T-cell (primary cell): ENCODE results near the gene CADM1. TPM values are rescaled to one million over a fixed set of nuclear protein-coding genes. Genes with fewer than 3 reads are reported as not detected.
"Not testable (repeated sequence)": the region's sequence is repeated elsewhere in the genome, so short reads cannot be mapped to it uniquely, and the experiment has no call there.

Experiments used
- ATAC-seq, 4 experiments: fragments of 200-7000 bp in 3 of 4; fragments of 150-1000 bp in 1 of 4; cut with Tn5 transposase; replicated peaks in 1 of 4; 1 replicate in 3 of 4; 2 replicates in 1 of 4; pipeline ENCODE4 v1.10.0; 2021; ENCODE audit warnings: moderate library complexity in 3 of 4, mild to moderate bottlenecking in 2 of 4, moderate number of reproducible peaks in 1 of 4
- CTCF ChIA-PET, 2 donors: fragments of 300-600 bp; sonication (Branson Sonifier 250); formaldehyde crosslinking; loops; one replicate each; lab custom pipeline; 2022; ENCODE audit warnings: antibody characterized with exemption in 2 of 2; lab: Charles Lee
- POLR2A ChIA-PET, 2 donors: fragments of 300-600 bp; sonication (Branson Sonifier 250); formaldehyde crosslinking; loops; one replicate each; lab custom pipeline; 2022; ENCODE audit warnings: antibody characterized with exemption in 2 of 2; lab: Charles Lee
- DNase-seq, 35 experiments: peaks; one replicate each; pipeline versions ENCODE4 v3.0.0 to v3.0.0-alpha.2; 2013 to 2023
- H3K27ac ChIP-seq: one replicate; pipeline ENCODE4 v1.5.1; 2013; ENCODE audit warnings: low read length
- H3K27me3 ChIP-seq, 2 experiments: replicated peaks in 1 of 2; 1 replicate in 1 of 2; 2 replicates in 1 of 2; pipeline versions ENCODE4 v1.6.1 to v1.7.0; 2013; ENCODE audit warnings: low read length in 1 of 2, mixed read lengths in 1 of 2; ENCODE audit not compliant: control insufficient read depth in 2 of 2, insufficient read depth in 2 of 2; ENCODE audit errors: extremely low read depth in 1 of 2
- H3K36me3 ChIP-seq, 2 donors: 1 replicate in 1 of 2; 2 replicates in 1 of 2; pipeline versions ENCODE4 v1.6.1 to v1.7.0; 2013; ENCODE audit warnings: low read length in 1 of 2; ENCODE audit not compliant: control insufficient read depth in 2 of 2, insufficient read depth in 1 of 2; ENCODE audit errors: extremely low read depth in 1 of 2
- H3K4me1 ChIP-seq, 2 experiments: 1 replicate in 1 of 2; 2 replicates in 1 of 2; pipeline versions ENCODE4 v1.6.1 to v1.7.0; 2013; ENCODE audit warnings: low read length in 2 of 2, mixed read lengths in 1 of 2; ENCODE audit not compliant: insufficient read depth in 2 of 2, control insufficient read depth in 1 of 2; ENCODE audit errors: extremely low read depth in 1 of 2
- H3K4me3 ChIP-seq, 2 donors: 1 replicate in 1 of 2; 2 replicates in 1 of 2; pipeline versions ENCODE4 v1.5.1 to v1.7.0; 2013; ENCODE audit warnings: mild to moderate bottlenecking in 2 of 2, low read length in 1 of 2, moderate library complexity in 1 of 2; ENCODE audit not compliant: control insufficient read depth in 1 of 2; ENCODE audit errors: extremely low read depth in 1 of 2
- H3K9me3 ChIP-seq: 2 replicates; pipeline ENCODE4 v1.7.0; 2013
- H3K27ac Mint-ChIP-seq, 2 donors: one replicate each; pipeline ENCODE4 v1.8.0; 2020 to 2021; ENCODE audit warnings: mild to moderate bottlenecking in 2 of 2, mixed read lengths in 2 of 2
- H3K27me3 Mint-ChIP-seq, 2 donors: one replicate each; pipeline ENCODE4 v1.8.0; 2021 to 2022; ENCODE audit warnings: mixed read lengths in 2 of 2
- H3K36me3 Mint-ChIP-seq: one replicate; pipeline ENCODE4 v1.8.0; 2021; ENCODE audit warnings: mixed read lengths
- H3K4me1 Mint-ChIP-seq, 3 donors: one replicate each; pipeline ENCODE4 v1.8.0; 2020 to 2022; ENCODE audit warnings: mixed read lengths in 3 of 3, mild to moderate bottlenecking in 1 of 3
- H3K4me3 Mint-ChIP-seq, 3 donors: one replicate each; pipeline ENCODE4 v1.8.0; 2020 to 2022; ENCODE audit warnings: mild to moderate bottlenecking in 3 of 3, mixed read lengths in 3 of 3, moderate library complexity in 3 of 3
- H3K9me3 Mint-ChIP-seq, 3 donors: one replicate each; pipeline ENCODE4 v1.8.0; 2020 to 2022; ENCODE audit warnings: mixed read lengths in 3 of 3
- WGBS: methylation state at CpG from one replicate; pipeline ENCODE4 v1.1.5; 2013; ENCODE audit warnings: missing lambda C conversion rate; ENCODE audit not compliant: insufficient coverage; 5-methylcytosine and 5-hydroxymethylcytosine counted together
- total RNA-seq, 35 experiments: library from RNA in 6 of 35; stranded (reverse) in 6 of 35; fragments of 120-200 nt in 1 of 35; gene quantifications; one replicate each; pipeline versions ENCODE4 v1.2.1 to v1.2.4 and lab custom pipeline; 2013 to 2026

The CADM1 gene
- total RNA-seq, 5 donors from 2014 or later (not counting 1 experiment from before 2014, with no cell fraction given), result 2.1 to 6.7 (median 3.1) TPM

DNA sequence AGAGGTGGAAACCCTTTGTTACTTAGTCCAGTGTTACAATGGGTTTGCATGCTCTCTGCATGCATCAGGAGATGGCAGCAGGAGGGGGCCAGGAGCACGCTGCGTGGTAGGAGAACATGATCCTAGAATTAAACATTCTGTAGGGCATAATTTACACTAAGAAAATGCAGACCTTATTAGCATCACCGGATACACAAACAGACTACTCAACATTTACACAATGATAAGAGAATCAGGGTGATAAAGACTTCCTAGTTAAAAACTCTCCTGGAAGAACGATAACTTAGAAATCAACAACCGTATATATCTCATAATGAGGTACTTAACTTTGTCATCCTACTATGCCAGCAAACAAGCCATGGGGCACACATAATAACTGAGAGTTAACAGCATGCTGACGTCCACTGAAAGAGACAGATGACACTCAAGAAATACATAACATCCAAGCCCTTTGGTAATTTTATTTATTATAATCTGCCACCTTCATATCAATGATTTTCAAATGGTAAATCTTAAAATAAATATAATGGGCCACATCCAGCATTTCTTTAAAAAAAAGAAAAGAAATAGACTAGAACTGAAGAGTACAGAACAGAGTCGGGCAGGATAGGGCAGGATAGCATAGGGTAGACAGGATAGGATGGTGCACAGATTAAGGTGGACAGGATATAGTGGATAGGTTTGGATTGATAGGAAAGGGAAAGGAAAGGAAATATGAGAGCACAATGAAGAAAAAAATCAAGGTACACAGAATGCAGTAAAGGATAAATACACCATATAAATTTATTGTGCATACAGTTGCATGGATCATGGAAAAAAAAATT lies 27.5 kb downstream of the CADM1 start:
- ChIA-PET POLR2A (no interaction called here), CTCF (no interaction called here)
- no peak overlapping the region for H3K4me3 ChIP-seq
- peaks cover 0 to 4% of the 10 kb centered on the region in 2 donors for H3K27me3 Mint-ChIP-seq
- H3K4me3 Mint-ChIP-seq, result no peak overlapping the region
- no peak overlapping the region for H3K27ac ChIP-seq
- H3K9me3 ChIP-seq, result no peaks in the 10 kb centered on the region
- H3K9me3 Mint-ChIP-seq, result peaks cover 0 to 6% (median 1%) of the 10 kb centered on the region in 3 donors
- H3K36me3 ChIP-seq, result no peaks in the 10 kb centered on the region
- no peaks in the 10 kb centered on the region for H3K36me3 Mint-ChIP-seq
- no peak overlapping the region for H3K27ac Mint-ChIP-seq
- ATAC-seq (no peak), DNase-seq (no peak)
- no peaks in the 10 kb centered on the region for H3K27me3 ChIP-seq
- 61% methylated on average over 2 of the region's 7 CpGs for WGBS
- no peaks in the 10 kb centered on the region for H3K4me1 ChIP-seq
- no peaks in the 10 kb centered on the region for H3K4me1 Mint-ChIP-seq

GRCh38 chr11:115475564-115475963 lies 28.7 kb downstream of the CADM1 start:
- peaks cover 0 to 7% of the 10 kb centered on the region in 2 donors for H3K27me3 Mint-ChIP-seq
- no peak overlapping the region for H3K27ac ChIP-seq
- no peak overlapping the region for H3K4me3 Mint-ChIP-seq
- no peaks in the 10 kb centered on the region for H3K27me3 ChIP-seq
- CTCF ChIA-PET, result no interaction called here
- no peak overlapping the region for H3K4me3 ChIP-seq
- ATAC-seq (no peak), DNase-seq (no peak)
- H3K4me1 ChIP-seq, result no peaks in the 10 kb centered on the region
- no peaks in the 10 kb centered on the region for H3K4me1 Mint-ChIP-seq
- peaks cover 0 to 9% (median 3%) of the 10 kb centered on the region in 3 donors for H3K9me3 Mint-ChIP-seq
- no peaks in the 10 kb centered on the region for H3K36me3 ChIP-seq
- no peaks in the 10 kb centered on the region for H3K36me3 Mint-ChIP-seq
- WGBS, result no CpG with 5 or more reads among the region's 4 CpGs
- POLR2A ChIA-PET, result no interaction called here
- H3K9me3 ChIP-seq, result no peaks in the 10 kb centered on the region
- no peak overlapping the region for H3K27ac Mint-ChIP-seq

- POLR2A ChIA-PET, result interaction anchor here in 1 of 2 donors (0.7 kb wide), 1 partner anchor 54 kb away, joined by 7 read pairs; no protein-coding TSS in a partner anchor
- H3K36me3 Mint-ChIP-seq, H3K4me3 Mint-ChIP-seq, CTCF ChIA-PET, H3K9me3 Mint-ChIP-seq, H3K27ac Mint-ChIP-seq, H3K27ac ChIP-seq, H3K27me3 ChIP-seq, H3K9me3 ChIP-seq, H3K27me3 Mint-ChIP-seq, H3K36me3 ChIP-seq, H3K4me1 ChIP-seq, DNase-seq, ATAC-seq, H3K4me1 Mint-ChIP-seq, H3K4me3 ChIP-seq: not testable (repeated sequence)
- WGBS, result no CpG with 5 or more reads among the region's 3 CpGs
These were observed 29.9 kb downstream of the CADM1 start for GRCh38 chr11:115474306-115474705.

DNA sequence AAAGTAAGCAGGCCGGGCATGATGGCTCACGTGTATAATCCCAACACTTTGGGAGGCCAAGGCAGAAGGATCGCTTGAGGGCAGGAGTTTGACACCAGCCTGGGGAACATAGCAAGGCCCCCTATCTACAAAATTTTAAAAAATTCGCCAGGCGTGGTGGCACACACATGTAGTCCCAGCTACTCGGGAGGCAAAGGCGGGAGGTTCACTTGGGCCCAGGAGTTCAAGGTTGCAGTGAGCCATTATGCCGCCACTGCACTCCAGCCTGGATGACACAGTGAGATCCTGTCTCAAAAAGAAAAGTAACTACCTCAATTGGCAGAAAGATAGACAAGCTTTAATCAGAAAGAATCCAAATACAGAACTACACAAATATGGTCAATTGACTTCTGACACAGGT lies 31.0 kb downstream of the CADM1 start:
- WGBS, result 93% methylated on average over 8 of the region's 8 CpGs

GRCh38 chr11:115471367-115471766 lies 32.8 kb downstream of the CADM1 start:
- no peaks in the 10 kb centered on the region for H3K9me3 ChIP-seq
- H3K9me3 Mint-ChIP-seq, result peaks cover 0 to 9% (median 3%) of the 10 kb centered on the region in 3 donors
- H3K27me3 ChIP-seq, result no peaks in the 10 kb centered on the region
- H3K36me3 ChIP-seq, result no peaks in the 10 kb centered on the region
- ChIA-PET POLR2A (no interaction called here), CTCF (no interaction called here)
- no peaks in the 10 kb centered on the region for H3K36me3 Mint-ChIP-seq
- H3K27ac ChIP-seq, result no peak overlapping the region
- no peak for ATAC-seq
- no peak overlapping the region for H3K4me3 ChIP-seq
- H3K27me3 Mint-ChIP-seq, result peaks cover 0 to 7% of the 10 kb centered on the region in 2 donors
- WGBS, result 62% methylated on average over 3 of the region's 3 CpGs
- H3K4me1 Mint-ChIP-seq, result no peaks in the 10 kb centered on the region
- no peak overlapping the region for H3K4me3 Mint-ChIP-seq
- H3K27ac Mint-ChIP-seq, result no peak overlapping the region
- no peak for DNase-seq
- H3K4me1 ChIP-seq, result no peaks in the 10 kb centered on the region

More for the DNA sequence above, 31.0 kb downstream of the CADM1 start:
- Mint-ChIP-seq H3K27me3 (peaks cover 0 to 7% of the 10 kb centered on the region in 2 donors), H3K4me3 (no peak overlapping the region), H3K27ac (no peak overlapping the region), H3K9me3 (peaks cover 0 to 9% (median 3%) of the 10 kb centered on the region in 3 donors), H3K4me1 (no peaks in the 10 kb centered on the region), H3K36me3 (no peaks in the 10 kb centered on the region)
- no peak for ATAC-seq
- CTCF ChIA-PET, result no interaction called here
- Histone ChIP-seq H3K36me3 (no peaks in the 10 kb centered on the region), H3K4me3 (no peak overlapping the region), H3K4me1 (no peaks in the 10 kb centered on the region), H3K27me3 (no peaks in the 10 kb centered on the region), H3K27ac (no peak overlapping the region), H3K9me3 (no peaks in the 10 kb centered on the region)
- POLR2A ChIA-PET, result no interaction called here
- DNase-seq, result no peak

- Histone ChIP-seq H3K4me1 (no peaks in the 10 kb centered on the region), H3K27me3 (no peaks in the 10 kb centered on the region), H3K9me3 (no peaks in the 10 kb centered on the region), H3K36me3 (no peaks in the 10 kb centered on the region), H3K27ac (no peak overlapping the region), H3K4me3 (no peak overlapping the region)
- Mint-ChIP-seq H3K36me3 (no peaks in the 10 kb centered on the region), H3K4me3 (no peak overlapping the region), H3K4me1 (no peaks in the 10 kb centered on the region), H3K27me3 (peaks cover 0 to 7% of the 10 kb centered on the region in 2 donors), H3K27ac (no peak overlapping the region), H3K9me3 (peaks cover 0 to 9% (median 3%) of the 10 kb centered on the region in 3 donors)
- ATAC-seq, result no peak
- DNase-seq, result no peak
- no CpG with 5 or more reads among the region's 3 CpGs for WGBS
- CTCF ChIA-PET, result no interaction called here
- POLR2A ChIA-PET, result no interaction called here
These were observed 33.3 kb downstream of the CADM1 start for GRCh38 chr11:115470928-115471327.
